GM19372 (cell line): Measurements from ENCODE around the gene UBXN6.

Source experiments
- ATAC-seq: cut with Tn5 transposase; IDR thresholded peaks from one replicate; pipeline ENCODE4 v1.9.1; 2021; ENCODE audit warnings: mild to moderate bottlenecking, low read depth, moderate library complexity; ENCODE audit not compliant: unreplicated experiment

Gene UBXN6

DNA sequence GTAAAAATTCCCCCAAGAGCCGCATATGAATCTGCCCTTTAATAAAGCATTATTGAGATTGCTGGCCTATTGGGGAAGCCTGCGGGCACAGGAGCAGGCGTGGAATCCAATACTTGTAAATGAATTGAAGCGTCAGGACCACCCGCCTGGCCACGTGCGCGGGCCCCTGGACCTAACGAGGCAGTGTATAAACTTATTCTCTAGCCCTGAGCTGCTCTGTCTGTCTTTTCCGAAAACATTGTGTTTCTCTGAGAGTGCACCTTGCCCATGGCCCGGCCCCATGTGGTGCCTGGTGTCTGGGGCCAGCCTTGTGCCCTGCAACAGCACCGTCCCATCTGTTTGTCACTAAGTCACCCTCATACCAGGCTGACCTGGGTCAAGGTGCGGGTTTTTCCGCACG is 14.4 kb downstream of the UBXN6 start:
- ATAC-seq: no peak

DNA sequence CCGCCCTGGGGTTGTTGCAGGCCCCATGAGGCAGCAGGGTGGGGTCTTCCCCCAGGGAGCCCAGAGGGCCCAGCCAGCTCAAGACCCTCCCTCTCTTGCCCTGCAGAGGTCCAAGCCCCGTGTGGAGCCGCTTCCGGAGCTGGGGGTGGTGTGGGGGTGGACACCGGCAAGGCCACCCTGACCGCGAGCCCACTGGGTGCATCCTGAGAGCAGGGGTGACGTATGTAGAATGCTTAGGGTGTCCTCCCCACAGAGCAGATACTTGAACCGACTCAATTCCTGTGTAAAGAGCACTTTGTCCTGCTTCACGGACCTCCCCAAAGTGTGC is 14.8 kb downstream of the UBXN6 start:
- ATAC-seq: no peak

DNA sequence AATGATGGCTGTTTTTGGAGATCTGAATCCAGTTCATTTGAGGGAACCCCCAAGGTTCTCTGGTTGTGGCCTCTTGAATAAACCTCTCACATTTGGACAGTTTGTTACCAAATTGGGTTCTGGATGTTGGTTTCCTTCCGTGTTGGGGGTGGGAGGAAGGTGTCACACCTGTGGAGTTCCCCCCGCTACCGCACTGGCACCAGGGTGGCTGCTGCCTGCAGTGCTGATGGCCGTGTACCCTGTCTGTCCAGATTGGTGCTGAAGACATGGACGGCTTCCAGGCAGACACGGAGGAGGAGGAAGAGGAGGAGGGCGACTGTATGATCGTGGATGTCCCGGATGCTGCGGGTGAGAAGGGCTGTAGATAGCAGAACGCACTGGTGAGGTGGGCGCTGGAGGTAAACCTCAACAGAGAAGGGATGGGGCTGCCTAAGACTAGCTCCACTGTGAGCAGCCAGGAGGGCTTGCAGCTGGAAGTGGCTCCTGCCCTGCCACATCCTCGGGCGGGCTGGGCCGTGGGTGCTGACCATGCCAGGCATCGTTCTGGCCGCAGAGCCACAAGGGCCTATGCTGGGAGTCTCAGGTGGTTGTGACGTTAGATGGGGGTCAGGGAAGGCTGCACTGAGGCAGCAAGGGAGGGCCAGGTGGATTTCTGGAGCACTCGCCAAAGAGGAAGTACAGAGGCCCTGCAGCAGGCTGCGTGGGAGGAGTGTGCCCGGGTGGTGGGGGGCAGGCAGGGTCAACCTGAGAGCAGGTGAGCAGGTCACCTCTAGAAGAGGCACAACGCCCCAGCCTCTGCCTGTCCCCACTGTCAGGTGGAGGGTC is 15.4 kb downstream of the UBXN6 start:
- ATAC-seq: no peak

DNA sequence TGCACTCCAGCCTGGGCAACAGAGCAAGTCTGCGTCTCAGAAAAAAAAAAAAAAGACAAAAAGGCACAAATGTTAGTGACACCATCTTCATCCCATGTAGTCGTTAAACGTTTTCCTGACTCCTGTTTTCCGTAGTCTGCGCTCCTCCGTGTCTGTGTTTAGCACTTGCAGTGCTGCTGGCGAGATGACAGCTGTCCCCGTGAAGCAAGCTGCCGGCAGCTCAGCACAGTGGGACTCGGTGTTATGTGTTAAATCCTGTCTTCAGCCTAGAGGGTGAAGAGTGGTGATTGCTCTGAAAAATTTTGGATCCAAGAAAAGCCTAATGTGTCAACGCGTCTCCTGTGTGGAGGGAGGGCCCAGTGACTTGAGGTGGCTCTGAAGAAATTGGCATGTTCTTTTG is 18.4 kb downstream of the UBXN6 start:
- no peak for ATAC-seq

DNA sequence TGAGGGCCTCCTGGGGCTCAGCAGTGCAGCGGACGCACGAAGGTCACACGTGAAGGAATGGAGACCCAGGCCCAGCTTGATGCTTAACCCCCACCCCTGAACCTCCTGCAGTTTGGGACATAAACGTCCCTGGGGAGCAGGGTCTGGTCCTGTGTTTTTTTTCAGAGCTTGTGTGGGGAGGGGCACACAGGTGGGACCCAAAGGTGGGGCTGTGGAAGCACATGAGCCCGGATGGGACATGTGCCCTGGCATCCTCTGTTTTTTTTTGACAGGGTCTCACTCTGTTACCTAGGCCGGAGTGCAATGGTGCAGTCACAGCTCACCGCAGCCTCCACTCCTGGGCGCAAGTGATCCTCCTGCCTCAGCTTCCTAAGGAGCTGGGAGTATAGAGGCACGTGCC is 20.5 kb downstream of the UBXN6 start:
- ATAC-seq: no peak

DNA sequence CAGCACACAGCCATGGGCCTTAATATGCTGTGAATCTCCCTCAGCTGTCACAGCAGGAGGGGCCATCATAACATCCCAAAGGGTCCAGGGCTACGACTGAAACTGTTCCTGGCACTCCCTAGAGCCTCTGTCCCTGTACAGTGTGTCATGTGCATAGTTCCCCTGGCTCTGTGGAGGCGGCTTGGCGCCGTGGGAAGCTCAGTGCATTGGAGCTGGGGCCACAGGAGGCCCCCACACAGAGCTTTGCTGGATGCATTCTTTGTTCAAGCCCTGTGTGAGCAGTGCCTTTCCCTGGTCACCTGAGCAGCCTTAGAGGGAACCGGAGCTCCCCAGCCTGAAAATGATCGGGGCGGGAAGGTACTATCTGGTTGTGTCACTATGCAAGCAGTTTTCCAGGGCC is 21.4 kb downstream of the UBXN6 start:
- no peak for ATAC-seq

DNA sequence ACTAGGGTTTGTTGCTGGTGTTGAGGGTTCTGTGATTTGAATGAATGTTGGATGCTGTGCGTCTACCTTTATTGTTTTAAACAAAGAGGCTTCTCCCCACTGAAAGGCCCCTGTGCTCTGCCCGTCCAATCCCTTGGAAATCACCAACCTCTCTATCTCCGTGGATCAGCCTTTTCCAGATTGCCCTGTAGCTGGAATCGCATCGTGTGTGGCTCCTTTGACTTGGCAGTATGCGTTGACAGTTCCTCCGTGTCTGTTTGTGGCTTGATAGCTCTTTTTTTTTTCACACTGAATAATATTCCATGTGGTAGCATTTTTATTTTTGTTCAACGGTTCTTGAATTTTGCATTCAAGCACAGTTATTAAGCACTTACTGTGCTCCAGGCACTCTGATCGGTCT is 23.2 kb downstream of the UBXN6 start:
- ATAC-seq: no peak

DNA sequence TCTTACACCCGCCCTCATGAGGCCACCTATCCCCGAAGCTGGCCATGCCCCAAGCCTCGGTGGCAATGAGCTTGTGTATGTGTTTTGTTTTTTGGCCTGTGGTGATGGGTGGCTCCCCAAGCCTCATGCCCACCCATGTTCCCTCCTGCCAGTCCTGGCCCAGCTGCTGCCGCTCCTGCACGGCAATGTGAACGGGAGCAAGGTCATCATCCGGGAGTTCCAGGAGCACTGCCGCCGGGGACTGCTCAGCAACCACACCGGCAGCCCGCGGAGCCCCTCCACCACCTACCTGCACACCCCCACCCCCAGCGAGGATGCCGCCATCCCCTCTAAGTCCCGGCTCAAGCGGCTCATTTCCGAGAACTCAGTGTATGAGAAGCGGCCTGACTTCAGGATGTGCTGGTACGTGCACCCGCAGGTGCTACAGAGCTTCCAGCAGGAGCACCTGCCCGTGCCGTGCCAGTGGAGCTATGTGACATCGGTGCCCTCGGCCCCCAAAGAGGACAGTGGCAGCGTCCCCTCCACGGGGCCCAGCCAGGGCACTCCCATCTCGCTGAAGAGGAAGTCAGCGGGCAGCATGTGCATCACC is 24.6 kb downstream of the UBXN6 start:
- ATAC-seq: no peak

DNA sequence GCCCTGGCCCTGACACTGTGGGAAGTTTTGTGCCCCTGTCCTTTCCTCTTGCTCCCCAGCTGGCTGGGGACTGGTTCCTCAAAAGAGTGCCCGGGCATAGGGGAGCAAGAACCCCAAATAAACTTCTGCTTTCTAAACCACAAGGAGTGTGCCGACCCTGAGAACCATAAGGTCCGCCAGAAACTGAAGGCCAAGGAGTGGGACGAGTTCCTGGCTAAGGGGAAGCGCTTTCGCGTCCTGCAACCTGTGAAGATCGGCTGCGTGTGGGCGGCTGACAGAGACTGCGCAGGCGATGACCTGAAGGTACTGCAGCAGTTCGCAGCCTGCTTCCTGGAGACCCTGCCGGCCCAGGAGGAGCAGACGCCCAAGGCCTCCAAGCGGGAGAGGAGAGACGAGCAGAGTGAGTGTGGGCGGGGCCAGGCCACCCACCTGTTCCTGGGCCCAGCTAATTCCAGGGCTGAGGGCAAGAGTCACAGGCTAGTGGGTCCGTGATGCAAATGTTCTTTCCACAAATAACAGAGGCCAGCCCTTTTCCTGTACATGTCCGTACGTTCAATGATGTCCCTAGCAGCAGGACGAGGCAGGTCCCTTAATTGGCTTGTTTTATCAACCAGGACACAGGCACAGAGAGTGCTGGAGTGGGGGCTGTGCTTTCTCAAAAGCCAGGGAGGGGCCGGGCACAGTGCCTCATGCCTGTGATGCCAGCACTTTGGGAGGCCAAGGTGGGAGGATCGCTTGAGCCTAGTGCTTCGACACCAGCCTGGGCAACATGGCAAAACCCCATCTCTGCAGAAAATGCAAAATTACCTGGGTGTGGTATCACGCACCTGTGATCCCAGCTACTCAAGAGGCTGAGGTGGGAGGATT is 25.6 kb downstream of the UBXN6 start:
- no peak for ATAC-seq

DNA sequence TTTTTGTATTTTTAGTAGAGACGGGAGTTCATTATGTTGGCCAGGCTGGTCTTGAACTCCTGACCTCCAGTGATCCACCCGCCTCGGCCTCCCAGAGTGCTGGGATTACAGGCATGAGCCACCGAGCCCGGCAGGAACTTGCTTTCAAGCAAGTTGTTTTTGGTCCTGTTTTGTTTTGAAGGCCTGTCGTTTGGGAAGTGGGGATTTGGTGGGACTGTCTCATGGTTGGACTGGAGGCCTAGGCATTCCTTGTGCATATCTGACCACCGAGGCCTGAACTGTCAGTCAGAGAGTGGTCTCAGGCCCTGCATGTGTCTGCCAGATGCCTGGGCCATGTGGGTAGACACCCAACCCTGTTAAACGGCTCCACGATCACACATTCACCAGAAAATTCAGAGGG is 26.3 kb downstream of the UBXN6 start:
- no peak for ATAC-seq

DNA sequence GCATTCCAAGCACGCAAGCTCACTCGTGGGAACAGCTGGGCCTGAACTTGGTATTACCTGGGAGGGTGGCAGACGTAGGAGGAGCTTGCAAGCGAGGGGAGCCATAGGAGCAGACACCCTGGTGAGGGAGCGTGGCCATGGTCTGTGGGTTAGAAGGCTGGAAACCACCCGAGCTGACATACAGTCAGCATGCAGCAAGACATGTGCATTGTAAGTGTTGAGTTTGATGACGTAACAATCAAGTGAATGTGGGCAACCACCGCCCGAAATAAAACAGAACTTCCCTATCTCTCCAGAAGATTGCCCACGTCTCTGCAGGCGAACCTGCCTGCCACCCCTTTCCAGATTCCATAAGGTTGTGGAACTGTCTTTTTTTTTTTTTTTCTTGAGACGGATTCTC is 26.8 kb downstream of the UBXN6 start:
- ATAC-seq: no peak

DNA sequence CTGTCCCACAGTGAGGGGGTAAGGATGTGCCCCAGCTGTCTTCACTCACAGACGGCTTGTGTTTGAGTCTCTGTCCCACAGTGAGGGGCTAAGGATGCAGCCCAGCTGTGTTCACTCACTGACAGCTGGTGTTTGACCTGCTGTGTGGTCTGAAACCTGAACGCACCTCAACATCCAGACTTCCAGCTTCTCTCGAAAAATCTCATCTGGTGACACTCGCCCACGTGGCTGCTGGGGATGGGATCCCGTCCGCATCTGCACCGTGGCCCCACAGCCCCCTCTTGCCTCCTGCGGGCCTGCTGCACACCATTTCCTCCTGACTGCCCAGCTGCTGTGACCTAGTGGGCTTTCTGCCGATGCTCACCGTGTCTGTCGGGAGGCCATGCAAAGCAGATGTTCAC is 27.8 kb downstream of the UBXN6 start:
- ATAC-seq: no peak

DNA sequence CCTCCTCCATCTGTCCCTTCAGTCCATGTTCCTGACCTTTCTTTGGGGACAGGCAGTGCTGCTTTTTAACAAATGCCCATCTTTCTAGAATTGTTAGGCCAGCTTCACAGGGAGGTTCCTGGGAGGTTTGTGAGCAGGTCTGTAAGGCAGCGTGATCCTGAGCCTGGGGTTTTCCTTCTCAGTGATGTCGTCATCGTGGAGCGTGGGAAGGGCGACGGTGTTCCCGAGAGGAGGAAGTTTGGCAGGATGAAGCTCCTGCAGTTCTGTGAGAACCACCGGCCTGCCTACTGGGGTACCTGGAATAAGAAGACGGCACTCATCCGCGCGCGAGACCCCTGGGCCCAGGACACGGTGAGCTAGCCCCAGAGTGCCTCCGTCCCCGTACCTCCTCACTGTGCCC is 28.3 kb downstream of the UBXN6 start:
- ATAC-seq: no peak

DNA sequence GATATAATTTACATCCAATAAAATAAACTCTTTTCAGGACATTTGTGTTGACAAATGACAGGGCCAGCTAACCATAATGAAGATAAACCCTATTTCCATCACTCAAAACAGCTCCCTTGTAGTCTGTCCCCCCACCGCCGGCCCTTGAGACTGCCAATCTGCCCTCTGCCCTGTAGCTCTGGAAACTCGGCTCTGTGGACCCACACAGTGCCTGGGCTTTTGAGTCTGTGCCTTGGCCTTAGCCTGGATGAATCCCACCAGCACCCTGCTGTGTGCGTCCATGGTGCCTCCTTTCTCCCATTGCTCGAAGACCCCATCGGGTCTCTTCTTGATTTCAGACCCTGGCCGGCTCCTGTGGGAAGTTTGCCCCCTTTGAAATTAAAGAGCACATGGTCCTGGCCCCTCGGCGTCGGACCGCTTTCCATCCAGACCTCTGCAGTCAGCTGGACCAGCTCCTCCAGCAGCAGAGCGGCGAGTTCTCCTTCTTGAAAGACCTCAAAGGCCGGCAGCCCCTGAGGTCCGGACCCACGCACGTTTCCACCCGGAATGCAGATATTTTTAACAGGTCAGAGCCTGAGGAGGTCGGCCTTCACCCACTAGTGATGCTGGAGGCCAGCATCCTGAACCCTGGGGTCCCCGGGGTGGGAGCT is 29.1 kb downstream of the UBXN6 start:
- ATAC-seq: no peak

DNA sequence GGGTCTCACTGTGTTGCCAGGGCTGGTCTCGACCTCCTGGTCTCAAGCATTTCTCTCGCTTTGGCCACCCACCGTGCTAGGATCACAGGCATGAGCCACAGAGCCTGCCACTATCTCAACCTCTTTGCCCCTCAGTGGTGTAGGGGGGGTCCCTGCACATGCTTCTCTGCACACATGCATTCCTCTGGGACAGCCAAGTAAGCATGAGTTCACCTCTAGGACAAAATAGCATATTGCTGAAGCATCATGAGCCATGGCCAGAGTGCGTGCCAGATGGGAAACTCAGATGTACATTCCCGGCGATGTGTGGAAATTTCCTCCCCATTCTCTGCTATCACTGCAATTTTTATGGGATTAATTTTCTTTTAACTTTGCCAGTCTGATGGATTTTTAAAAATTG is 32.1 kb downstream of the UBXN6 start:
- no peak for ATAC-seq

DNA sequence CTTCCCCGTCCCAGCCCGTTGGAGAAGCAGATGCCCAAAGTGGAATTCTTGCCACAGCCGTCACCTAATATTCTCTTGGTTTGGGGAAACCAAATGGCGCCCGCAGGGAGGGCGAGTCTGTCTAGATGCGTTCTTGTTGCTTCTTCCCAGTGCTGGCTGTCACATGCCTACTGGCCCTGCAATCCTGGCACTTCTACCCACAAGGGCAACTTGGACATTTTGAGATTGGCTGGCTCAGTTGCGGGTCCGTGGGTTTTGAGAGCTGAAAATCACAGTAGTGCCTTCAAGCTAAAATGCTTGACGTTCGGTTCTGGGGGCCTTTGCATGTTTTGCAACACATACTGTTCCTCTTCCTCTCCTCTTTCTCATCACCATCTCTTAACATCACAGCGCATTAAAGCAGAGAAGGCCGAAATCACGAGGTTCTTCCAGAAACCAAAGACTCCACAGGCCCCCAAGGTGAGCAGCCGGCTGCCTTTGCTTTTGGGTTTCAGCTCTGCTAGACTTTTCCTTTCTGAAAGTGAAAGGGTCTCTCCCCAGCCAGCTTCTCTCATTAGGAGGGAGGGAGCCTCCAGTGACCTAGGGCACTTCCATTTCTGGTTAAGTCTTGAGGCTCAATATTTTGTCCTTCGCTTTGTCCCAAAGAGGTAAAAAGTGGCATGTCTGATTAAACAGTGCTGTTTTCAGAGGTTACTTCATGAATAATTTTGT is 34.0 kb downstream of the UBXN6 start:
- ATAC-seq: no peak

DNA sequence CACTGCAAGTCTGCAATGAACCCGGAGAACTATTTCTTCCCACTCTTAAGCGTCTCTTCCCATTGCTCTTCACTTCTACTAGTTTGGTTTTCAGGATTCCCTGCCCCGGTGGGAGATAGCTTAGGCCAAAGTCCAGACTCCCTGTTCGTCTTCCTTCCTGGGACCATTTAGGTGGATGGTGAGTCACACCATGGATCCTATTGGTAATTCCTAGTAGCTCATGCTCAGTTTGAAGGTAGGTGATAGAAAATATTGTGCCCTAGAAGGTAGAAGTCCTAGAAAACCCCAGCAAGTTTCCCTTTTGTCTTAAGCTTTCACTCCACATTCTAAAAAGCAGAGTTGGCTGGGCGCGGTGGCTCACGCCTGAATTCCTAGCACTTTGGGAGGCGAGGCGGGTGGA is 41.3 kb downstream of the UBXN6 start:
- ATAC-seq: no peak

DNA sequence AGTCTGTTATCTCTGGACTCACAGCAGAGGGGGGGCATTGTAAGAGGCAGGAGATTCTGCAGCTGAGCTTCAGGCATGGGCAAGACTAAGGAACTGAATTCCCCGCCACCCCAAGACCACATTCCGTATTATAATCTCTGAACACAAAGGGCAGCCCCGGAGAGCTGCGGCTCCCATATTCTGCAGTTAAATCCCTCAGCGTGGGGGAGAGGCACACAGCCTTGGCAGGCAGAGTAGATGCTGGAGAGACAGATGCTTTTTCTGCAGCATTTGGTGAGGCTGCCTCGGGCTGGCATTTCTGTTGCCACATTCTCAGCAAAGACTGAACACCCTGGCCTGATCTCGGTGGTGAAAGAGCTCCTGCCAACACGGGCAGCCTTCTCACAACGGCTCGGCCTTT is 42.2 kb downstream of the UBXN6 start:
- ATAC-seq: no peak

DNA sequence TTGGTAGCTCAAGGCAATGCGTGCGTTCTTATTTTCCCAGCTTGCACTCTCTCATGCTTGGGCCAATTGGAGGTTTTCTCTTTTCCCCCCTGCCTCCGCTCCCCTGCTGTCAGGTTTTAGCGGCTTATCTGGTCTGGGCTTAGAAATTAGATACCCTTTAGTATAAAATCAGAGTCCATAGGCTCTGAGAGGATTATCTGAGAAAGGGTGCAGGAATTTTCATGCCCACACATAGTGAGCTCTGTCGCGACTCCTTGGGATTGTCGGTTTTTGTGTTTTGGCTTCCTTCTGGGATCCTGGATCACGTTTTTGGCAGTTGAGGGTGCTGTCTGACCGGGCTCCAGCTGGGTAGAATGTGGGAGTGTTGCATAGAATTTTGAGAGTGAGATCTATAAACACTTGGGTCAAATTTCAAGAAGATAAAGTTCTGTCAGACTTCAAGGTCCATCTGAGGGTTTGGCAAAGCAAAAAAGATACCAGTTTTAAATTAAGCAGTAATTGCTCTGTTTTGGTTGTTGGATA is 42.7 kb downstream of the UBXN6 start:
- ATAC-seq: no peak

DNA sequence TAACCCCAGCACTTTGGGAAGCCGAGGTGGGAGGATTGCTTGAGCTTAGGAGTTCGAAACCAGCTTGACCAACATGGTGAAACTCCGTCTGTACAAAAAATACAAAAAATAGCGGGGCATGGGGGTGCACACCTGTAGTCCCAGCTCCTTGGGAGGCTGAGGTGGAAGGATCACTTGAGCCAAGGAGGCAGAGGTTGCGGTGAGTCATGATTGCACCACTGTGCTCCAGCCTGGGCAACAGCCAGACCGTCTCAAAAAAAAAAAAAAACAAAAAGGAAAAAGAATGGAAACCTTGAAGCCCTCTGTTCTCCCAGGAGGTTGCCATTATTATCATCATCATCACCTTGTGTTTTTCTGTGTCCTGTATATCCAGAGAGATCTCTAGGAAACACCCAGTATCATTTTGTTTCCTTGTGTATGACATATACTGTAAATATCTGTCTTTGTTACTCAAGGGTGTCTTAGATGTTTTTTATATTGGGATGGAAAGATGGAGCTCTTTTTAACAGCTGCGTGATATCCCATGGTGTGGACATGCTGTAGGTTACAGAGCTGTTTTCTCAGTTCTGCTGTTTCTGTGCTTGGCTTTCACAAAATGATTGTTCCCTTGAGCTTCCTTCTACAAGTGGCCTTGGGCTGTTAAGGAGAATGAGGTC is 43.3 kb downstream of the UBXN6 start:
- no peak for ATAC-seq
